ENCODE results near the gene VILL.
A peak's percentile ranks its signal among the peaks of the same experiment; 100 is the strongest.

Gene VILL

DNA sequence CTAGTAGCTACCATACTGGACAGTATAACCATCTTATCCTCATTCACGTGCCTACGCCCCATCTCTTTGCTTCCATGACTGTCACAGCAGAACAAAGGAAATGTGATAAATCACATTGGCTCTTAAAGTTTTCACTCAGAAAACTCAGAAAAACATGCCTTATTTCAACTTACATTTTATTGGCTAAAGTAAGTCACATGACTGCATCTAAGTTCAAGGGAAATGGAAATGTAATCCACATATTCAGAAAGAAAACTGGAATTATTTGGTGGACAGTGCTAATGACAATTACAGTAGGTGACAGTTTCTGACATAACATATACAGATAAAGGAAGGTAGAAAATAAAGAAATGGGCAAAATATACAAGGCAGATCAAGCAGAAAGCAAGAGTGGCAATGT, 37.4 kb upstream of the VILL start:
- Histone ChIP-seq H3K79me1 (replicated peaks; ENCODE audit: low read length, poor library complexity, severe bottlenecking) (peaks cover 14% of the 10 kb centered on the region), H3K23ac (ENCODE audit: low read length in 2 of 2) (no peak overlapping the region), H2BK15ac (ENCODE audit: low read depth, poor library complexity, severe bottlenecking) (no peak overlapping the region), H3K4me2 (ENCODE audit: low read length, poor library complexity, severe bottlenecking) (no peak overlapping the region), H3K14ac (ENCODE audit: low read length in 2 of 2) (no peak overlapping the region), H3K27me3 (ENCODE audit: control insufficient read depth in 1 of 2, insufficient read depth in 1 of 2, low read length in 2 of 2) (no peaks in the 10 kb centered on the region), H3K4ac (ENCODE audit: low read depth in 1 of 2, low read length in 2 of 2) (no peak overlapping the region), H2AK5ac (ENCODE audit: low read length, severe bottlenecking) (no peak overlapping the region), H3K18ac (ENCODE audit: low read depth in 1 of 2, low read length in 2 of 2) (no peak overlapping the region), H2AFZ (ENCODE audit: low read depth, low read length) (no peak overlapping the region), H3K4me3 (ENCODE audit: insufficient read depth in 1 of 2, low read depth in 1 of 2, low read length in 2 of 2) (no peak overlapping the region), H3K9ac (ENCODE audit: low read length) (no peak overlapping the region), H2BK5ac (ENCODE audit: low read depth, low read length, poor library complexity, severe bottlenecking) (no peak overlapping the region), H2BK120ac (ENCODE audit: low read depth, low read length) (no peak overlapping the region), H3K27ac (ENCODE audit: low read length, poor library complexity, severe bottlenecking) (no peak overlapping the region), H3K9me3 (ENCODE audit: control insufficient read depth, low read length) (no peaks in the 10 kb centered on the region), H3K4me1 (ENCODE audit: control insufficient read depth, insufficient read depth, low read depth, low read length) (peaks cover 2% of the 10 kb centered on the region), H2BK12ac (ENCODE audit: low read length in 2 of 2) (no peak overlapping the region), H4K91ac (ENCODE audit: low read length) (no peak overlapping the region), H4K8ac (ENCODE audit: low read length) (no peak overlapping the region), H3K36me3 (ENCODE audit: control insufficient read depth in 1 of 2, insufficient read depth in 2 of 2, low read depth in 1 of 2, low read length in 2 of 2) (peaks cover 20 to 31% of the 10 kb centered on the region in 2 experiments)
- 98% methylated on average over 2 of the region's 2 CpGs for WGBS
- no peak for DNase-seq

DNA sequence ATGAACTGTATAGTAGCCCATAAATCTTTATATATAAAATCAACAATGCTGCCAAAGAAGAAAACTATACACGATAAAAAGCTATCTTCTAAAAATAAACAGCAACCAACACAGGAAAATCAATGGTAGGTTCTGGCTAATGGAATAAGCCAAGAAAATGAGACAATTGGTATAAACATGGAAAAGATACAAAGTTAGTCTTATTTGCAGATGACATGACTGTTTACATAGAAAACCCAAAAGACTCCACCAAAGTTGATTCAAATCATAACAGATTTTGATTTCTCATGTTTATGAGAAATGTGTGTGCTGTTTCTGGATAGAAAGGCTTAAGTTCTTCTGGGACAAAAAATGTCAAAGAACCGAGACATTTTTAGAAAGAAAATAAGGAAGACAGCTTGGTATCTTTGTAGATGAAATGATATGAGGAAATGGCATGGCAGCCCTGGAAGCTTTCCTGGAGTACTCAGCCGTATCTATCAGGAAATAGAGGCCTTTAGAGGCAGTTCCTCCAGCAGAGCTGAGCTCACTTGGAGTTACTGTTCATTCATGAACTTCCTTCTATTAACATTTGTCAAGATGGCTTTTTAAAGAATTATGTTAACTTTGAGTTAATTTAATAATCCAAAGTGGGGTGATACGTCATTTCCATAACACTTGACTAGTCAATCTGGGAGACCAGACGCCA, 36.7 kb upstream of the VILL start:
- Histone ChIP-seq H3K9me3 (ENCODE audit: control insufficient read depth, low read length) (no peaks in the 10 kb centered on the region), H2AK5ac (ENCODE audit: low read length, severe bottlenecking) (no peak overlapping the region), H2BK5ac (ENCODE audit: low read depth, low read length, poor library complexity, severe bottlenecking) (no peak overlapping the region), H3K4me3 (ENCODE audit: insufficient read depth in 1 of 2, low read depth in 1 of 2, low read length in 2 of 2) (no peak overlapping the region), H3K4ac (ENCODE audit: low read depth in 1 of 2, low read length in 2 of 2) (no peak overlapping the region), H2BK12ac (ENCODE audit: low read length in 2 of 2) (no peak overlapping the region), H3K23ac (ENCODE audit: low read length in 2 of 2) (no peak overlapping the region), H3K14ac (ENCODE audit: low read length in 2 of 2) (no peak overlapping the region), H3K79me1 (replicated peaks; ENCODE audit: low read length, poor library complexity, severe bottlenecking) (peaks cover 17% of the 10 kb centered on the region), H2BK15ac (ENCODE audit: low read depth, poor library complexity, severe bottlenecking) (no peak overlapping the region), H3K18ac (ENCODE audit: low read depth in 1 of 2, low read length in 2 of 2) (no peak overlapping the region), H4K91ac (ENCODE audit: low read length) (no peak overlapping the region), H2AFZ (ENCODE audit: low read depth, low read length) (no peak overlapping the region), H3K4me1 (ENCODE audit: control insufficient read depth, insufficient read depth, low read depth, low read length) (peaks cover 2% of the 10 kb centered on the region), H3K27me3 (ENCODE audit: control insufficient read depth in 1 of 2, insufficient read depth in 1 of 2, low read length in 2 of 2) (no peaks in the 10 kb centered on the region), H3K27ac (ENCODE audit: low read length, poor library complexity, severe bottlenecking) (no peak overlapping the region), H3K9ac (ENCODE audit: low read length) (no peak overlapping the region), H3K36me3 (ENCODE audit: control insufficient read depth in 1 of 2, insufficient read depth in 2 of 2, low read depth in 1 of 2, low read length in 2 of 2) (peaks cover 20 to 33% of the 10 kb centered on the region in 2 experiments), H4K8ac (ENCODE audit: low read length) (no peak overlapping the region), H2BK120ac (ENCODE audit: low read depth, low read length) (no peak overlapping the region), H3K4me2 (ENCODE audit: low read length, poor library complexity, severe bottlenecking) (no peak overlapping the region)
- WGBS: 95% methylated on average over 4 of the region's 5 CpGs
- no peak for DNase-seq

DNA sequence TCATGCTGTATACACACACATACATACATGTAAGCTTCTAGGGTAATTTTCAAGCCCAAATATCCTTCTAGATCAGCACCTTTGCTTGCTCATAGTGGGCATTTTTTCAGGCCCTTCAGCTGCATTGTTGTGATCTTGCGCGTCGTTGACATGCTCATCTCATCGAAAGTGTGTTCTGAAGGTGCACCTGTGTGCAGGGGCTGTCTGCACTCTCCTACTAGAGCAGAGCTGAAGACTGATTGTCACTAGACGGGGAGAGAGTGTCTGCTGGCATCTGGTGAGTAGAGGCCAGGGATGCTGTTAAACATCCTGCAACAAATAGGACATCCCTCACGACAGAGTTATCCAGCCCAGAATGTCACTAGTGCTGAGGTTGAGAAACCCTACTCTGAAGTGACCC, 35.7 kb upstream of the VILL start:
- Histone ChIP-seq H2BK15ac (ENCODE audit: low read depth, poor library complexity, severe bottlenecking) (no peak overlapping the region), H3K18ac (ENCODE audit: low read depth in 1 of 2, low read length in 2 of 2) (no peak overlapping the region), H3K36me3 (ENCODE audit: control insufficient read depth in 1 of 2, insufficient read depth in 2 of 2, low read depth in 1 of 2, low read length in 2 of 2) (peaks cover 18 to 33% of the 10 kb centered on the region in 2 experiments), H3K14ac (ENCODE audit: low read length in 2 of 2) (no peak overlapping the region), H2BK12ac (ENCODE audit: low read length in 2 of 2) (no peak overlapping the region), H3K4me1 (ENCODE audit: control insufficient read depth, insufficient read depth, low read depth, low read length) (peaks cover 2% of the 10 kb centered on the region), H3K27me3 (ENCODE audit: control insufficient read depth in 1 of 2, insufficient read depth in 1 of 2, low read length in 2 of 2) (no peaks in the 10 kb centered on the region), H3K9me3 (ENCODE audit: control insufficient read depth, low read length) (no peaks in the 10 kb centered on the region), H2BK120ac (ENCODE audit: low read depth, low read length) (no peak overlapping the region), H3K23ac (ENCODE audit: low read length in 2 of 2) (no peak overlapping the region), H4K91ac (ENCODE audit: low read length) (no peak overlapping the region), H2BK5ac (ENCODE audit: low read depth, low read length, poor library complexity, severe bottlenecking) (no peak overlapping the region), H3K4ac (ENCODE audit: low read depth in 1 of 2, low read length in 2 of 2) (no peak overlapping the region), H3K79me1 (replicated peaks; ENCODE audit: low read length, poor library complexity, severe bottlenecking) (peaks cover 16% of the 10 kb centered on the region), H3K4me3 (ENCODE audit: insufficient read depth in 1 of 2, low read depth in 1 of 2, low read length in 2 of 2) (no peak overlapping the region), H2AFZ (ENCODE audit: low read depth, low read length) (no peak overlapping the region), H3K4me2 (ENCODE audit: low read length, poor library complexity, severe bottlenecking) (no peak overlapping the region), H2AK5ac (ENCODE audit: low read length, severe bottlenecking) (no peak overlapping the region), H4K8ac (ENCODE audit: low read length) (peak overlapping the region; percentile 24), H3K27ac (ENCODE audit: low read length, poor library complexity, severe bottlenecking) (no peak overlapping the region), H3K9ac (ENCODE audit: low read length) (no peak overlapping the region)
- DNase-seq: no peak
- WGBS: over 99% methylated on average over 5 of the region's 6 CpGs

DNA sequence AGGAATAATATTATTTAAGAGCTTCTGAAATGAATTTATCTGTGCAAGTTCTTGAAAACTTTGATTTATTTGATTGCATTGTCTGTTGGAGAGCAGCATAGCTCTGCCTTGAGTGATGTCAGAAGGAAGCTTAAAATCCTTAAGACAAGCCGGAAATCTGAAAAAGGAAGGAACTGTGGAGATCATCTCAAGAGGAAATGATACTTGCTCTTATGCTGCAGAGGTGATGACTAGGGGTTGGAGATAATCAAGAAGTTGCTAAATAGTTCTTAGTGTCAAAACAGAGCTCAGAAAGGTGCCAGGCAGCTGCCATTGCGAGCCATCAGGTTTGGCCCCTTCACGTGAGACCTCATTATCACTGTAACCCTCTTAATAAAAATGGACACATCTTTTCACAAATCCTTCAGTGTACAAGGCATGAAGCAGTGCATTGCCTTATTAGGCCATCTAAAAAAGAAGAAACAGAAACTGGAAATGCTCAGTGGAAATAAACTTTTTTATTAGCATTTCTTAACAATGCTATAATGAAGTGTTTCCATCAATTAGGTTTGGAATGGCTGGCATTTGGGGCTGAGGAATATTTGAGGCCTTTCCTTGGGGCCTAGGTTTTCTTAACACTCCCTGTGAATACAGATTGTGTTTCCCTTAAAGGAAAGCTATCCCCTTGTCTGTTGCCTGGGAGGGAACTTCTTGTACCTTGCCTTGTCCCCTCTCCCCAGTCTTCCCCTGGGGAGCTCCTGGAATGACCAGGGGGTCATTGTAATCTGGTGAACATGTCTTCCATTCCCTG, 34.5 kb upstream of the VILL start:
- peaks cover 19 to 31% of the 10 kb centered on the region in 2 experiments for H3K36me3 ChIP-seq (ENCODE audit: control insufficient read depth in 1 of 2, insufficient read depth in 2 of 2, low read depth in 1 of 2, low read length in 2 of 2)
- peaks cover 13% of the 10 kb centered on the region for H3K79me1 ChIP-seq (replicated peaks; ENCODE audit: low read length, poor library complexity, severe bottlenecking)
- H3K27ac ChIP-seq (ENCODE audit: low read length, poor library complexity, severe bottlenecking): no peak overlapping the region
- no peaks in the 10 kb centered on the region for H3K27me3 ChIP-seq (ENCODE audit: control insufficient read depth in 1 of 2, insufficient read depth in 1 of 2, low read length in 2 of 2)
- H2AFZ ChIP-seq (ENCODE audit: low read depth, low read length): no peak overlapping the region
- H3K4ac ChIP-seq (ENCODE audit: low read depth in 1 of 2, low read length in 2 of 2): no peak overlapping the region
- H2BK15ac ChIP-seq (ENCODE audit: low read depth, poor library complexity, severe bottlenecking): no peak overlapping the region
- no peak overlapping the region for H3K4me3 ChIP-seq (ENCODE audit: insufficient read depth in 1 of 2, low read depth in 1 of 2, low read length in 2 of 2)
- no peak overlapping the region for H2BK5ac ChIP-seq (ENCODE audit: low read depth, low read length, poor library complexity, severe bottlenecking)
- H3K9me3 ChIP-seq (ENCODE audit: control insufficient read depth, low read length): no peaks in the 10 kb centered on the region
- H3K23ac ChIP-seq (ENCODE audit: low read length in 2 of 2): no peak overlapping the region
- WGBS: 78% methylated on average over 3 of the region's 3 CpGs
- H2AK5ac ChIP-seq (ENCODE audit: low read length, severe bottlenecking): peak overlapping the region; percentile 74
- H3K4me1 ChIP-seq (ENCODE audit: control insufficient read depth, insufficient read depth, low read depth, low read length): peaks cover 2% of the 10 kb centered on the region
- H4K91ac ChIP-seq (ENCODE audit: low read length): no peak overlapping the region
- no peak overlapping the region for H3K18ac ChIP-seq (ENCODE audit: low read depth in 1 of 2, low read length in 2 of 2)
- H2BK12ac ChIP-seq (ENCODE audit: low read length in 2 of 2): no peak overlapping the region
- no peak for DNase-seq
- no peak overlapping the region for H3K9ac ChIP-seq (ENCODE audit: low read length)
- no peak overlapping the region for H2BK120ac ChIP-seq (ENCODE audit: low read depth, low read length)
- no peak overlapping the region for H3K4me2 ChIP-seq (ENCODE audit: low read length, poor library complexity, severe bottlenecking)
- H3K14ac ChIP-seq (ENCODE audit: low read length in 2 of 2): peak overlapping the region in 1 of 2 experiments; percentile 29
- no peak overlapping the region for H4K8ac ChIP-seq (ENCODE audit: low read length)
